ENCODE data around the gene CTSW.

The CTSW gene

GRCh38 chr11:65900899-65901180 is 21.2 kb downstream of the CTSW start:
- no peak for DNase-seq (ENCODE audit: low read depth in 2 of 2)

- DNase-seq (ENCODE audit: low read depth in 2 of 2), result no peak
Observed at GRCh38 chr11:65903068-65903481, 23.4 kb downstream of the CTSW start.

GRCh38 chr11:65903715-65904114 is 24.1 kb downstream of the CTSW start:
- DNase-seq (ENCODE audit: low read depth in 2 of 2), result no peak

- DNase-seq (ENCODE audit: low read depth in 2 of 2), result no peak
Observed at GRCh38 chr11:65906602-65907001, 27.0 kb downstream of the CTSW start.

GRCh38 chr11:65907878-65908277 is 28.2 kb downstream of the CTSW start:
- DNase-seq (ENCODE audit: low read depth in 2 of 2), result no peak

- no peak for DNase-seq (ENCODE audit: low read depth in 2 of 2)
Observed at GRCh38 chr11:65911682-65912568, 32.3 kb downstream of the CTSW start.

GRCh38 chr11:65912845-65913244 is 33.2 kb downstream of the CTSW start:
- no peak for DNase-seq (ENCODE audit: low read depth in 2 of 2)

- DNase-seq (ENCODE audit: low read depth in 2 of 2), result no peak
Observed at GRCh38 chr11:65915101-65915820, 35.6 kb downstream of the CTSW start.

- DNase-seq (ENCODE audit: low read depth in 2 of 2), result no peak
Observed at GRCh38 chr11:65915821-65916251, 36.2 kb downstream of the CTSW start.

- DNase-seq (ENCODE audit: low read depth in 2 of 2), result no peak
Observed at GRCh38 chr11:65916391-65916790, 36.8 kb downstream of the CTSW start.

GRCh38 chr11:65917077-65917433 is 37.4 kb downstream of the CTSW start:
- no peak for DNase-seq (ENCODE audit: low read depth in 2 of 2)

- no peak for DNase-seq (ENCODE audit: low read depth in 2 of 2)
Observed at GRCh38 chr11:65917434-65918210, 38.0 kb downstream of the CTSW start.

GRCh38 chr11:65918211-65919140 is 38.8 kb downstream of the CTSW start, which contains the start of gene C11orf68:
TSS of gene C11orf68 (minus strand) at chr11:65919062. CDS start at chr11:65919031, 31 bp downstream.
- peak in 1 of 2 donors; percentile 29 for DNase-seq (ENCODE audit: low read depth in 2 of 2)

GRCh38 chr11:65919141-65919572 is 39.5 kb downstream of the CTSW start, which contains the start of gene DRAP1:
TSS of gene DRAP1 (plus strand) at chr11:65919426. CDS start at chr11:65919502, 76 bp downstream.
- DNase-seq (ENCODE audit: low read depth in 2 of 2), result peak; percentile 99

GRCh38 chr11:65919573-65920371 is 40.1 kb downstream of the CTSW start:
- DNase-seq (ENCODE audit: low read depth in 2 of 2), result no peak

- DNase-seq (ENCODE audit: low read depth in 2 of 2), result no peak
Observed at GRCh38 chr11:65920372-65920802, 40.8 kb downstream of the CTSW start.

- DNase-seq (ENCODE audit: low read depth in 2 of 2), result no peak
Observed at GRCh38 chr11:65921033-65921555, 41.5 kb downstream of the CTSW start.

GRCh38 chr11:65921876-65922275 is 42.2 kb downstream of the CTSW start:
- no peak for DNase-seq (ENCODE audit: low read depth in 2 of 2)

GRCh38 chr11:65922565-65922964 is 42.9 kb downstream of the CTSW start:
- DNase-seq (ENCODE audit: low read depth in 2 of 2), result no peak

GRCh38 chr11:65925397-65925796 is 45.8 kb downstream of the CTSW start:
- no peak for DNase-seq (ENCODE audit: low read depth in 2 of 2)
